Activated CD4-positive, alpha-beta memory T cell treated with anti-CD3 and anti-CD28 coated beads for 36 hours (primary cell): Measurements from ENCODE around the gene MAP3K5. TPM values are rescaled to one million over a fixed set of nuclear protein-coding genes. Genes with fewer than 3 reads are reported as not detected.

Experiments used
- CTCF ChIA-PET: fragments of 350-600 bp; sonication (Branson Sonifier 250); formaldehyde crosslinking; loops from one replicate; lab custom pipeline; 2021; ENCODE audit warnings: antibody characterized with exemption, inconsistent platforms; lab: Charles Lee
- POLR2A ChIA-PET: fragments of 350-600 bp; sonication (Branson Sonifier 250); formaldehyde crosslinking; loops from one replicate; lab custom pipeline; 2021; ENCODE audit warnings: antibody characterized with exemption; lab: Charles Lee
- DNase-seq: peaks from one replicate; pipeline ENCODE4 v3.0.0-alpha.2; 2020
- H3K27ac Mint-ChIP-seq: one replicate; pipeline ENCODE4 v1.8.0; 2021; ENCODE audit warnings: mixed read lengths
- H3K27me3 Mint-ChIP-seq: one replicate; pipeline ENCODE4 v1.8.0; 2021; ENCODE audit warnings: mixed read lengths
- H3K36me3 Mint-ChIP-seq: one replicate; pipeline ENCODE4 v1.8.0; 2021; ENCODE audit warnings: mixed read lengths
- H3K4me1 Mint-ChIP-seq: one replicate; pipeline ENCODE4 v1.8.0; 2021; ENCODE audit warnings: low read depth, mixed read lengths
- H3K4me3 Mint-ChIP-seq: one replicate; pipeline ENCODE4 v1.8.0; 2021; ENCODE audit warnings: mild to moderate bottlenecking, mixed read lengths
- H3K9me3 Mint-ChIP-seq: one replicate; pipeline ENCODE4 v1.8.0; 2021; ENCODE audit warnings: mixed read lengths
- intact Hi-C: fragments of 100-400 bp; cut with micrococcal nuclease; formaldehyde crosslinking; loops from one replicate; pipeline ENCODE4 v1.15.1; 2023
- total RNA-seq, 2 experiments: library from RNA; stranded (reverse); gene quantifications; one replicate each; pipeline ENCODE4 v1.2.3, GENCODE V29; 2021

The MAP3K5 gene
- total RNA-seq, 2 experiments from 2014 or later = 13.2 to 13.8 TPM

- Mint-ChIP-seq H3K36me3 (peaks cover 3% of the 10 kb centered on the region), H3K4me3 (no peak overlapping the region), H3K27me3 (no peaks in the 10 kb centered on the region), H3K4me1 (no peaks in the 10 kb centered on the region), H3K27ac (no peak overlapping the region), H3K9me3 (no peaks in the 10 kb centered on the region)
- no peak for DNase-seq
- intact Hi-C loops = no loop called here
- ChIA-PET POLR2A (no interaction called here), CTCF (interaction anchor here (2.0 kb wide), 1 partner anchor 8 kb away, joined by 10 read pairs; no protein-coding TSS in a partner anchor)
These were observed 139.6 kb downstream of the MAP3K5 start for GRCh38 chr6:136652656-136653055.

- ChIA-PET CTCF (interaction anchor here (2.0 to 12.3 kb wide), 2 partner anchors 8 to 139 kb away, joined by 10 to 624 read pairs; partner anchors contain the start of gene MAP3K5), POLR2A (interaction anchor here (0.8 kb wide), 1 partner anchor 140 kb away, joined by 3 read pairs; the partner anchor contains the start of gene MAP3K5)
- Mint-ChIP-seq H3K27ac (no peak overlapping the region), H3K36me3 (no peaks in the 10 kb centered on the region), H3K4me3 (no peak overlapping the region), H3K9me3 (no peaks in the 10 kb centered on the region), H3K4me1 (no peaks in the 10 kb centered on the region), H3K27me3 (no peaks in the 10 kb centered on the region)
- intact Hi-C loops = no loop called here
- no peak for DNase-seq
These were observed 140.3 kb downstream of the MAP3K5 start for GRCh38 chr6:136651982-136652381.

DNA sequence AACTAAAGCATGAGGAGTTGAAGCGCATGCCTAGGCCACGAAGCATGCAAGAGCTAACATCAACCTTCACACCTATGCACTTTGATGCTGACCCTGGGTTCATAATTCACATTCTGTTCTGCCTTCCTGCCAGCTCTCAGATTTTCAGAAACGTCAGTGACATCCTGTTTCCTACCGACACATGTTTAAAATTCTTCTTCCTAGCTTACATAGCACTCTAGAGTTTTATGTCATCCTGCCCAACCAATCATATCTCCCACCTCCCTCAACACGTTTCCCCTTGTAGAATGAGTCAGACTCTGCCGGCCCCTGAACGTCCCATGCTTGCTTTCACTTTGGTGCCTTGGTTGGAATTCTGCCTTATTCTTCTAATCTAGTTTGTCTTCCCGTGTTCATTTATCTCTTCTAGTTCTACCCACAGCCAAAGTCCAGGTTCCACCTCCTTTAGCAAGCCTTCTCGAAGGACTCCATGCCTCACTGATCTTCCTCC, 144.9 kb downstream of the MAP3K5 start:
- Mint-ChIP-seq H3K4me1 (no peaks in the 10 kb centered on the region), H3K27ac (no peak overlapping the region), H3K4me3 (no peak overlapping the region), H3K9me3 (no peaks in the 10 kb centered on the region), H3K36me3 (no peaks in the 10 kb centered on the region), H3K27me3 (no peaks in the 10 kb centered on the region)
- intact Hi-C loops = loop anchor here (1.0 to 10.0 kb wide), 4 partner anchors 53 to 277 kb away; partner anchors contain the start of gene SLC35D3
- peak; percentile 72 for DNase-seq
- POLR2A ChIA-PET = interaction anchor here (1.0 to 5.9 kb wide), 3 partner anchors 135 to 145 kb away, joined by 3 to 71 read pairs (median 4); partner anchors contain the start of gene MAP3K5
- CTCF ChIA-PET = interaction anchor here (1.1 to 12.3 kb wide), 4 partner anchors 105 to 251 kb away, joined by 3 to 624 read pairs (median 19); partner anchors contain the start of genes MAP3K5 and PEX7

DNA sequence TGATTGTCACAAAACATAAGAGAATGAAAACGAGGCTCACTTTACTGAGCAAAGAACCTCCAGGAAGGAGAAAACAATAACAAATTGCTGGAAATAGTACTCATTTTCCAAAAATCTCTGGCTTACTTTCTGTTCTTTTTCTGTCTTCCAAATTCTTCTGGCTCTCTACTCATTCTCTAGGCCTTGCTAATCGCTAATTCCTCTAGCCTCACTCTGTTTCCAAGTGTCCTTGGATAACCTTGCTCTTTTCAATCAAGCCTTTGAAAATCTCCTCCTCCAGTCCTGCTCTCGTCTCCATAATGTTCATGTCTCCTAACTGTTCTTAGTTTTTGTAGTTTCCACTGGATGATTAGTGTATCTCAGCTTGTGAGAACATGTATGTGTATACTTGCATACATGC, 145.9 kb downstream of the MAP3K5 start:
- Mint-ChIP-seq H3K27me3 (no peaks in the 10 kb centered on the region), H3K36me3 (no peaks in the 10 kb centered on the region), H3K9me3 (no peaks in the 10 kb centered on the region), H3K4me3 (no peak overlapping the region), H3K4me1 (no peaks in the 10 kb centered on the region), H3K27ac (no peak overlapping the region)
- intact Hi-C loops = loop anchor here (10.0 kb wide), 1 partner anchor 278 kb away; the partner anchor contains the start of gene SLC35D3
- DNase-seq = no peak
- ChIA-PET CTCF (interaction anchor here (1.2 to 12.3 kb wide), 3 partner anchors 125 to 177 kb away, joined by 3 to 624 read pairs (median 34); partner anchors contain the start of genes MAP3K5 and PEX7), POLR2A (interaction anchor here (1.0 to 5.9 kb wide), 2 partner anchors 136 to 146 kb away, joined by 4 to 71 read pairs; partner anchors contain the start of gene MAP3K5)

DNA sequence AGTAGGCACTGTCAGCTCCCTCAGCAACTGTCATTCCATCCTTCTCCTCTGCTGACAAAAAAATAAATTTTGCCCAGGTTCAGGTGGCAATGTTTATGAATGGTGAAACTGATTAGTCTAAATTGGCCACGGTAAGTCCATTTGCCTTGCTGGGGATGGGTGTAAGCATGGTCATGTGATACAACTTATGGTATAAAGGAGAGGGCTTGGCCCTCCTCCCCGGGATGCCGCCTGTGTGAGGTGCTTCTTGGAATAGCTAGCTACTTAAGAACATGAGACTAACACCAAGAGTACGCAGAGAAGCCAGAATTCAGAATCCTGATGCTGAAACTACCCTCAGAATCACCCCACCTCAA, 147.7 kb downstream of the MAP3K5 start:
- Mint-ChIP-seq H3K4me1 (no peaks in the 10 kb centered on the region), H3K4me3 (no peak overlapping the region), H3K27ac (no peak overlapping the region), H3K36me3 (no peaks in the 10 kb centered on the region), H3K27me3 (no peaks in the 10 kb centered on the region), H3K9me3 (no peaks in the 10 kb centered on the region)
- no peak for DNase-seq
- CTCF ChIA-PET = interaction anchor here (0.6 to 12.3 kb wide), 59 partner anchors 9 to 450 kb away, joined by 3 to 624 read pairs (median 5); partner anchors contain the start of genes MAP3K5, MAP7 and PEX7
- intact Hi-C loops = loop anchor here (1.0 to 10.0 kb wide), 4 partner anchors 37 to 280 kb away; partner anchors contain the start of gene SLC35D3
- POLR2A ChIA-PET = interaction anchor here (1.3 to 5.9 kb wide), 3 partner anchors 51 to 148 kb away, joined by 3 to 71 read pairs (median 3); partner anchors contain the start of gene MAP3K5

DNA sequence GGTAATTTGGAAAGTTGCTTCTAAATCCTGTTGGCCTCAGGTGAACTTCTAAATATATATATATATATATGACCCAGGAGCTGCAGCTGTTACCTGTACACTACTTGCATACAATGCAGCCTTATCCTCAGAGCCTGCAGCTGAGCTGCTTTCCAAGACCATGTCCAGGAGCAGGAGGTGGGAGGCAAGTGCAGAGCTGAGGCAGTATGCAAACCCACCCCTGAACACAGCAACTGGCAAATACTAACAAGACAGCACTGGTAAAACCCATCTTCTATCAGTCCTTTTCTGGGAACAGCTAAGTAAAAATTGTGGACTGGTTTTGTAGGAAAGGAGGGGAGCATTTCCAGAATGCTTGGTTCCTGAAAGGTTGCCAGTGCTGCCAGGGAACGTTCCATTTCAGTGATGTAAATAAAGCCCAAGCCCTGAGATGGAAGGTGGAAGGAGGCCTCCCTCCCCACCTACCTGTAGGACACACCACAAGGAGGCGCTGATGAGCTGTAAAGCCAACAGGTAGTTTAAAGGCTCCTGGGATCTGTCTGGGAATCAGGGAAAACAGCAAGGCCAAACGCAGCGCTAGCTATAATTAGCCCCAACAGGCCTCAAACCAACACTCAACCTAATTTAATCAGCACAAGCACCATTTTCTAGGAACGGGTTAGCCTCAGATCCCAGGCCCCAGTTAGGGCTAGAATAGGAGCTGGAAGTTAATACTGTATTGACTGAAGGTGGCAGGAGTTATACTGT, 148.3 kb downstream of the MAP3K5 start:
- no peaks in the 10 kb centered on the region for H3K4me1 Mint-ChIP-seq
- no peaks in the 10 kb centered on the region for H3K27me3 Mint-ChIP-seq
- intact Hi-C loops = loop anchor here (1.0 to 10.0 kb wide), 4 partner anchors 37 to 281 kb away; partner anchors contain the start of gene SLC35D3
- DNase-seq = peak; percentile 85
- ChIA-PET POLR2A (interaction anchor here (1.3 to 5.9 kb wide), 3 partner anchors 50 to 148 kb away, joined by 3 to 71 read pairs (median 3); partner anchors contain the start of gene MAP3K5), CTCF (interaction anchor here (0.6 to 12.3 kb wide), 69 partner anchors 8 to 450 kb away, joined by 3 to 624 read pairs (median 4); partner anchors contain the start of genes MAP3K5, MAP7 and PEX7)
- no peaks in the 10 kb centered on the region for H3K36me3 Mint-ChIP-seq
- no peak overlapping the region for H3K4me3 Mint-ChIP-seq
- no peak overlapping the region for H3K27ac Mint-ChIP-seq
- H3K9me3 Mint-ChIP-seq = no peaks in the 10 kb centered on the region

- Mint-ChIP-seq H3K27ac (no peak overlapping the region), H3K4me3 (no peak overlapping the region), H3K27me3 (no peaks in the 10 kb centered on the region), H3K36me3 (peaks cover 6% of the 10 kb centered on the region), H3K4me1 (no peaks in the 10 kb centered on the region), H3K9me3 (no peaks in the 10 kb centered on the region)
- DNase-seq = no peak
- CTCF ChIA-PET = interaction anchor here (0.8 to 12.3 kb wide), 5 partner anchors 13 to 156 kb away, joined by 3 to 624 read pairs (median 29); partner anchors contain the start of gene MAP3K5
- intact Hi-C loops = loop anchor here (5.0 to 10.0 kb wide), 2 partner anchors 35 to 283 kb away; partner anchors contain the start of gene SLC35D3
- POLR2A ChIA-PET = no interaction called here
These were observed 150.3 kb downstream of the MAP3K5 start for GRCh38 chr6:136641873-136642465.

GRCh38 chr6:136641166-136641565, 151.1 kb downstream of the MAP3K5 start:
- Mint-ChIP-seq H3K9me3 (no peaks in the 10 kb centered on the region), H3K27me3 (no peaks in the 10 kb centered on the region), H3K27ac (no peak overlapping the region), H3K4me1 (no peaks in the 10 kb centered on the region), H3K4me3 (no peak overlapping the region), H3K36me3 (peaks cover 13% of the 10 kb centered on the region)
- POLR2A ChIA-PET = no interaction called here
- intact Hi-C loops = loop anchor here (5.0 to 10.0 kb wide), 2 partner anchors 34 to 284 kb away; partner anchors contain the start of gene SLC35D3
- CTCF ChIA-PET = interaction anchor here (5.3 to 12.3 kb wide), 2 partner anchors 12 to 150 kb away, joined by 45 to 624 read pairs; partner anchors contain the start of gene MAP3K5
- DNase-seq = no peak

- H3K4me1 Mint-ChIP-seq = no peaks in the 10 kb centered on the region
- POLR2A ChIA-PET = no interaction called here
- CTCF ChIA-PET = interaction anchor here (12.3 kb wide), 1 partner anchor 151 kb away, joined by 624 read pairs; the partner anchor contains the start of gene MAP3K5
- no peak overlapping the region for H3K27ac Mint-ChIP-seq
- H3K9me3 Mint-ChIP-seq = no peaks in the 10 kb centered on the region
- intact Hi-C loops = loop anchor here (5.0 to 10.0 kb wide), 2 partner anchors 33 to 284 kb away; partner anchors contain the start of gene SLC35D3
- DNase-seq = no peak
- H3K36me3 Mint-ChIP-seq = peaks cover 15% of the 10 kb centered on the region
- H3K4me3 Mint-ChIP-seq = no peak overlapping the region
- H3K27me3 Mint-ChIP-seq = no peaks in the 10 kb centered on the region
These were observed 152.0 kb downstream of the MAP3K5 start for GRCh38 chr6:136640132-136640915.

GRCh38 chr6:136639702-136640101, 152.6 kb downstream of the MAP3K5 start:
- no peak overlapping the region for H3K4me3 Mint-ChIP-seq
- ChIA-PET POLR2A (no interaction called here), CTCF (interaction anchor here (12.3 kb wide), 1 partner anchor 151 kb away, joined by 624 read pairs; the partner anchor contains the start of gene MAP3K5)
- no peaks in the 10 kb centered on the region for H3K9me3 Mint-ChIP-seq
- no peak overlapping the region for H3K27ac Mint-ChIP-seq
- DNase-seq = no peak
- no peaks in the 10 kb centered on the region for H3K27me3 Mint-ChIP-seq
- intact Hi-C loops = loop anchor here (5.0 to 10.0 kb wide), 2 partner anchors 32 to 285 kb away; partner anchors contain the start of gene SLC35D3
- H3K4me1 Mint-ChIP-seq = no peaks in the 10 kb centered on the region
- H3K36me3 Mint-ChIP-seq = peaks cover 15% of the 10 kb centered on the region
